GM19240 (cell line): ENCODE results near the gene PNPLA3.
A peak's percentile ranks its signal among the peaks of the same experiment; 100 is the strongest.

ENCODE experiments used
- DNase-seq: peaks from one replicate; pipeline ENCODE4 v3.0.0; 2011; ENCODE audit warnings: low spot score; ENCODE audit not compliant: insufficient read length

Gene PNPLA3

GRCh38 chr22:43923631-43924464, at the start of gene PNPLA3:
Gene PNPLA3, plus strand, starts transcription at chr22:43923805. Its CDS starts 107 bp downstream, at chr22:43923912.
- DNase-seq, result peak; percentile 62

DNA sequence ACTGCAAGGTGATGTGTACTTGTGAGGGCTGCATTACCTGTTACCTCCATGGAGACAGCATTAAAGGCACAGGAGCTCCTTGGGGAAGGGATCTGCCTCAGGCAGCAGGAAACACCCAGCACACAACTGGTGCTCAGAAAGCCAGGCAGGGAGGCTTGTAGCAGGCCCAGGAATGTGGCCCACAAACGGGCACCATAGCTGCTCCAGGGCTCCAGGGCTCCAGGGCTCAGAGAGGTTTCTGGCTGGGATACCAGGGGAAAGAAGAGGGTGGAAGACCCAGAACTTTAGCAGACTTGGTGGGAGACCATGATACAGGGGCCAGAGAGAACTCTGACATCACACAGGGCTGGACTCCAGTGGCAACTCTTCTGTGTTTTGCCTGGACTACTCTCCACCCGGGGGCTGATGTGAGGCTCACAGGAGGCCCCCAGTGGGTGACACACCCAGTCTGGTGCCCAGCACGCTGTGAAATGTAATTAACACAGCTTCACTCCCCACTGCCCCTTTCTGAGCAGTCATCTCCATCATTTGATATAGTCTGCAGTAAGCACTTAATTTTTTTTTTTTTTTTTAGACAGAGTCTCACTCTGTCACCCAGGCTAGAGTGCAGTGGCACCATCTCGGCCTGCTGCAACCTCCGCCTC, 46.6 kb upstream of the PNPLA3 start:
- DNase-seq, result no peak

GRCh38 chr22:43878079-43878795, 45.4 kb upstream of the PNPLA3 start:
- no peak for DNase-seq

DNA sequence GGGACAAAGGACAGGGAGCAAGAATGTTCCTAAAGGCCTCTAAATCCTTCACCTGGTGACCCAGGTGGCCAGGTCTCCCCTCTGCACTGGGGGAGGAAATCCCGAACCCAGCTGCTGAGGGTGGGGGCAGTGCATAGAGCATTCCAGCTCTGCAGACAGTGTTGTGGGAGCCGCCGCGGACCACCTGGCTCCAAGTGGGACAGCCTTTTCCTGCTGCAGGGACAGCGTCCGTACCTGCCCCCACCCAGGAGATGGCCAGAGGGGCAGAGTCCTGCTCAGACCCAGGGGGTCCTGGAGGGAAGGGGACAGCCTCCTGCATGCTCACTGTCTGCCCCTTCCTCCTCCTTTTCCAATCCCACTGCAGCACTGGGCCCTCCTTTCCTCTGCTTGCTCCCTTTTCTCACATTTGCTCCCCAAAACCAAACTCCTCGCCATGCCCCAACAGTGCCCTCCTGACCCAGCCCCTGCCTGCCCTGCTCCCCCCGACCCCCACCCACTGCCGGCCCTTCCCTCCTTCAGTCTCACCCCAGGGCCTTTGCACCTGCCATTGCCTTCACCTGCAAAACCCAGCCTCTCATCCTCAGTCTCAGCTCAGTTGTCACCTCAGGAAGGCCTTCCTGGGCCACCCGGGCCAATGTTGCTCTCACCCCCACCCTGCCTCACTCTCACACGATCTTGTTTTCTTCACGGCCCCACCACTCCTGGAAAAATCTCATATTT, 44.6 kb upstream of the PNPLA3 start:
- no peak for DNase-seq

DNA sequence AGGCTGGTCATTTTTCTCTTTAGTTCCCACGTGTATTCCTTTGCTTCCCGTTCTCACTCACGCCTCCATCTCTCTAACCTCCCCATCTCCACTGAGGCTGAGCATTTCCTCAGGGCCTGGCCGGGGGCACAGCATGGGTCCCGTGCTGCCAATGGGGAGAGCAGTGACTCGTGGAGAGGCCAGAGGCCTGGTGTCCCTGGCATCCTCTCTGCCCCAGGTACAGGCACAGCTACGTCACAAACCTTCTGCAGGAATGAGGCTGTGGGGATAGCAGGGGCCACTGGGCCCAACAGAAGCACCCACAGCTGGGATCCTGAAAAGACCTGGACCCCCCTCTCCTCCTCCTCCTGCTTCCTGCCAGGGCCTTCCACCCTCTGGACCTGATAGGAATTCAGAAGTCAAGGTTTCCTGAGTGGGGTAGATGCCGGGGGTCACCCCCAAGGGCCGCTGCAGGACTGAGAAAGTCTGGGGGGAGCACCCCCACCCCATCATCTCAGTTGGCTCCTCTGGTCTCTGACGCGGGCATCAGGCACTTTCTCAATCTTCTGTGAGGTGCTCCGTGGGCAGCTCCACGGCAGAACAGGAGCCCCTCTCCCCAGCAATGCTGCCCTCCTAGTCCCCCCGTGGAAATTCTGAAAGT, 43.6 kb upstream of the PNPLA3 start:
- no peak for DNase-seq

- no peak for DNase-seq
Measured at GRCh38 chr22:43880541-43880991, 43.0 kb upstream of the PNPLA3 start.

- DNase-seq, result no peak
Measured at GRCh38 chr22:43881091-43882061, 42.2 kb upstream of the PNPLA3 start.

GRCh38 chr22:43882122-43882767, 41.4 kb upstream of the PNPLA3 start:
- DNase-seq, result no peak

GRCh38 chr22:43883012-43883661, 40.5 kb upstream of the PNPLA3 start:
- DNase-seq, result peak; percentile 60

- DNase-seq, result no peak
Measured at GRCh38 chr22:43883719-43884415, 39.7 kb upstream of the PNPLA3 start.

GRCh38 chr22:43884600-43885318, 38.8 kb upstream of the PNPLA3 start:
- peak; percentile 85 for DNase-seq

DNA sequence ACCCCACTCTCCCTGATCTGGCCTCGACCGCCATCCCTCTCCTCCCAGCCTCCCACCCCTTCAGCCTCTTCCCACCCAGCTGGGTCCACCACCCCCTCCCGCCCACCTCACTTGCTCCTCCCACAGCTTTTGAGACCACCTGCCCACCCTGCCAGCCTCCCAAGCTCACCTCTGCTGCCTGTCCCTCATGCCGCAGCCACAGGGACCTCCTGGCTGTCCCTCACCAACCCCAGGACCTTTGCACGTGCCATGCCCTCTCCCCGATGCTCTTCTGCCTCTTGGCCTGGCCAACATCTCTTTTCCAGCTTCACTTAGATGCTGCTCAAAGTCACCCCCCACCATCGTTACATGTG, 38.3 kb upstream of the PNPLA3 start:
- no peak for DNase-seq

DNA sequence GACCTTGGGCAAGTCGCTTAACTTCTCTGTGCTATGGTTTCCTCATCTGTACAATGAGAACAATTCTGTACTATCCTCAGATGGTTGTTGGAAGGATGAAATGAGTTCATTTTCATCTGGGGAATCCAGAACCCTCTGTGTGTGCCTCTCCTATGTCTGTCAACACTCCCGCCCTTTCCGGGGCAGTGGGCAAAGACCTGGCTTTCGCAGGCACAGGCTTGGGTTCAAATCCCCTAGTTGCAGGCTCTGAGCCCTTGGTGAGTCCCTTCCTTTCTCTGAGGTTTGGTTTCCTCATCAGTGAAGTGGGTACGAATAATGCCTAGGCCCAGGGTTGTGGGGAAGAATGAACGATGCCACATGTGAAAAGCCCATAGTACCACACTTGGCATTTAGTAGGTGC, 37.8 kb upstream of the PNPLA3 start:
- DNase-seq, result no peak

GRCh38 chr22:43886231-43886630, 37.4 kb upstream of the PNPLA3 start:
- DNase-seq, result no peak

- DNase-seq, result no peak
Measured at GRCh38 chr22:43887391-43887790, 36.2 kb upstream of the PNPLA3 start.

DNA sequence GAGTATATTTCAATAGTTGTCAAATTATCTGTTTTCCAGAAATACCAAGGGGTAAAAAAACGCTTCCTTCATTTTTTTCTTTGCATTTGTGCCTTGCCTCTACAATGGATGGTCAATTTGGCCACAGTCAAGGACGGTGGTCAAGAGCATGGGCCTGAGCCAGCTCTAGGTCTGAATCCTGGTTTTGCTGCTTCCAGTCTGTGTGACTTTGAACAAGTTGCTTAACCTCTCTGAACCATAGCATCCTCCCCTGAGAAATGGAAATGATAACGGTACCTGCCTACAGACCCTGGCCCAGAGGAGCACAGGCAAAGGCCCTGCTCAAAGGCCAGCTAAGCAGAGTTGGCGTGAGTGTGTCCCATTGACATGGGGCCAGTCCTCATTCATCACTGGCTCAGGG, 34.9 kb upstream of the PNPLA3 start:
- DNase-seq, result no peak

DNA sequence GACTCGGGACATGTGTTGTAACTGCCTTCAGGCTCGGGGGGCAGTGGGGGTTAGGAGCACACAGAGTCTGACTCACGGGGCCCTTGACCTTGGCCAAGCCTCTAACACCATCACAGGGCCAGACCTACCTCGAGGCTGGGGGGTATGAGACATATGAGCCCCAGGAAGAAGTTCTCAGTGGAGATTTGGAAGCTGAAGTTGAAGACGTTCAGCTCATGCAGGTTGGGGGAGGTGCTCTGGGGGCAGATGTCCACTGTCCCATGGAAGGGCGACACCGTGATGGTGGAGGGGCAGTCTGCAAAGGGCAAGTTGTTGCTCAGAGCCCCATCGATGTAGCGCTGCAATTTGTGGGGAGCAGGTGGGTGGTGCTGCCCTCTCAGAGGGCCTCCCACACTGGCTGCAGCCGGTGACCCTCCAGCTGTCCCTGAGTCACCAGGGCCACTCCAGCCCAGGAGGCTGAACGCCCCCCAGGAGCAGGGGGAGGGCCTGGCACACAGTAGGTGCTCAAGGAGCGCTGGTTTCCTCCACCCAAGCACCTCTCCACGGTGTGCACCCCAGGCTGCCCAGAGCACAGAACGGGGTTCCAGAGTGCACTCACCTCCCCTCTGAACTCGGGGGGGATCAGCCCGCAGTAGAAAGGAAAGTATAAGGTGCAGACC, 34.3 kb upstream of the PNPLA3 start:
- DNase-seq, result no peak
